ENCODE data around the gene CD151.

Gene CD151

GRCh38 chr11:813072-813455, 19.7 kb upstream of the CD151 start:
- no peak for DNase-seq

- no peak for DNase-seq
Measured at GRCh38 chr11:813456-814096, 19.2 kb upstream of the CD151 start.

GRCh38 chr11:815675-816432, 16.9 kb upstream of the CD151 start:
- DNase-seq = no peak

- no peak for DNase-seq
Measured at GRCh38 chr11:816433-816779, 16.3 kb upstream of the CD151 start.

- no peak for DNase-seq
Measured at GRCh38 chr11:818396-819128, 14.2 kb upstream of the CD151 start, which contains the start of gene PNPLA2. TSS of gene PNPLA2 (plus strand) at chr11:818914. CDS start at chr11:819719, 805 bp downstream.

- peak in 55 of 56 donors; percentile 39 to 95 (median 84) for DNase-seq
Measured at GRCh38 chr11:819129-819931, 13.4 kb upstream of the CD151 start.

GRCh38 chr11:819943-820649, 12.7 kb upstream of the CD151 start:
- DNase-seq = peak in 42 of 56 donors; percentile 21 to 82 (median 62)

- DNase-seq = peak in 9 of 56 donors; percentile 19 to 61 (median 28)
Measured at GRCh38 chr11:820655-821511, 11.9 kb upstream of the CD151 start.

- peak in 4 of 56 donors; percentile 31 to 54 (median 48) for DNase-seq
Measured at GRCh38 chr11:821512-822371, 11.0 kb upstream of the CD151 start.

- DNase-seq = no peak
Measured at GRCh38 chr11:823441-824291, 9.1 kb upstream of the CD151 start.

GRCh38 chr11:824292-824880, 8.4 kb upstream of the CD151 start:
- DNase-seq = peak in 17 of 56 donors; percentile 17 to 61 (median 33)

GRCh38 chr11:824942-825341, 7.8 kb upstream of the CD151 start:
- DNase-seq = no peak

- DNase-seq = no peak
Measured at GRCh38 chr11:825366-826226, 7.2 kb upstream of the CD151 start.

GRCh38 chr11:826227-826621, 6.5 kb upstream of the CD151 start:
- DNase-seq = no peak

- DNase-seq = no peak
Measured at GRCh38 chr11:826836-827145, 6.0 kb upstream of the CD151 start.

- no peak for DNase-seq
Measured at GRCh38 chr11:827146-827896, 5.4 kb upstream of the CD151 start.

All from nucleus accumbens (tissue), 56 donors.